Measurements from ENCODE around the gene CD84.
"Not testable (repeated sequence)": the region's sequence is repeated elsewhere in the genome, so short reads cannot be mapped to it uniquely, and the experiment has no call there.

The CD84 gene

DNA sequence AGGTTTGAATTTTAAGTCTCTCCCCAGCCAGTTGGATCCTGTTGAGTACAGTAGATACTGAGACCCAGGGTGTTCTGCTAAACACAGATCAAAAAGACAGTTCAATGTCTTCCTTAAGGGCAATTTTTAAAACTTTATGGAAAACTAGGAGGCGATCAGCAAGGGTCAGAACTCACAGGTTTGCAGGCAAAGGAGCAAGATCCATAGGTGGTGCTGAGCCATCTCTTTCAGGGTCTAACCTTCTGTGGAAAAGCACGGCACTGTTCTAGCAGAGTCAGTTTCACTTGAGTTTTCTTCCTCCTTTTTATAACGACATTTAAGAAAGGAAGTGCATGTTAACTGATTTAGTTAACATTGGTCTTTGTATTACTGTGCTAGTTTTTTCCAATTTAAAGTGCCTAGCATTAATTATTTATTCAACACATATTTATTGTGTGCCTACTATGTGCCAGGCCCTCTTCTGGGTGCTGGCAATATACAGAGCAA, at the start of gene CD84:
TSS of gene CD84 (minus strand) at position 281 of the 486 bp plus-strand sequence. CDS start at position 222, 59 bp downstream.
- FAIRE-seq (no peak), DNase-seq (ENCODE audit: low spot score) (no peak)

DNA sequence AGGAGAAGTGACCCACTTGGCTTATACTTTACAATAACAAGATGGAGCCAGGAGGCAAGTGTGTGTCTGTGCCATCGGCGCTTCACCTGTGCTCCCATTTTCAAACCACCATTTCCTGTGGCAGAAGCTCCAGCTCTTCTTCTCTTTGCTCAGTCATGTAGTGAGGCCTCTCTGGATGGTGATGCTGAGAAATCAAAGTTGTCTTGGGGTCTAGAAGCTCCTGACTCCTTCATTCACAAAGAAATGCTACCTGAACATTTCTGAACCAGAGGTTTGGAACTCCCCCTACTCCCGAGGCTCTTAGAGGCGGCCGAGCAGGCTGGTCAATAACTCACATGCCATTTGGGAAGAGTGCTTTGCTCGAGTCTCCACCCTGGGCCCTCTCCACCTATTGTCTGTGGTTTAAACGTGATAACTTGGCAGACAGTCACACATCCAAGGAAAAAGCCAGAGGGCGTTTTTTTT, 49.5 kb upstream of the CD84 start:
- FAIRE-seq (no peak), DNase-seq (ENCODE audit: low spot score) (no peak)

- not testable (repeated sequence) for FAIRE-seq; DNase-seq (ENCODE audit: low spot score)
Observed at GRCh38 chr1:160627677-160628289, 48.5 kb upstream of the CD84 start.

GRCh38 chr1:160626509-160627342, 47.4 kb upstream of the CD84 start:
- DNase-seq (ENCODE audit: low spot score) (no peak), FAIRE-seq (no peak)

DNA sequence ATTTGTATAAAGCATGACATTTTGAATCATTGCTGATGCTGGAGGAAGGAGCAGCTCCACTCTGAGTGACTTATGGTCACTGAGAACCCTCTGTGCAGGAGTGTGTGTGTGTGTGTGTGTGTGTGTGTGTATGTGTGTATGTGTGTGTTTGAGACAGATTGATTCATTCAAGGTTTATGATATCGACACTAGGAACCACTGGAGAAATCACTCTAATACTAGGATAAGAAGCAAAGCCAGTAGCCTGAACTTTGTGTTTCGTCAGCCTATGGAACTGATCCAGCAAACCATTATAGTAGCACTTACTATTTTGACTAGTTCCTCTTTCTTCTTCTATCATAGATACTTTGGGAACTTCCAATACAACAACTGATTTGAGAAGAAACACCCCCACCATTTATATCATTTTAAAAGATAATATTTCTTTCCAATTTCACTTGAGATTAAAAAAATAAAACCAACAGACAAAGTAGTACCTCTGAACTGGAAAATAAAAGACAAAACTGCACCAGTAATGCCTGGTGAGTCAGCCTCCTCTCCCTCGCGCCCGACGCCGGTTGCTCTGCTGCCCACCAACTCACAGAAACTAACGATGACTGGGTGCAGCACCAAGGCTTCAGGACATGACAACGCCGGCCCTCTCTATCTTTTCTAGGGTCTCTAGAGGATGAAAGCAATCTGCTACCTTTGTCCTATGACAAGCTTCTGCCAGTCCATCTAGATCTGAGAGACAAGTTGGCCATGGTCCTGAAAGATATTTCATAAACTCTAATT, 46.6 kb upstream of the CD84 start:
- peak; percentile 20 for DNase-seq (ENCODE audit: low spot score)

DNA sequence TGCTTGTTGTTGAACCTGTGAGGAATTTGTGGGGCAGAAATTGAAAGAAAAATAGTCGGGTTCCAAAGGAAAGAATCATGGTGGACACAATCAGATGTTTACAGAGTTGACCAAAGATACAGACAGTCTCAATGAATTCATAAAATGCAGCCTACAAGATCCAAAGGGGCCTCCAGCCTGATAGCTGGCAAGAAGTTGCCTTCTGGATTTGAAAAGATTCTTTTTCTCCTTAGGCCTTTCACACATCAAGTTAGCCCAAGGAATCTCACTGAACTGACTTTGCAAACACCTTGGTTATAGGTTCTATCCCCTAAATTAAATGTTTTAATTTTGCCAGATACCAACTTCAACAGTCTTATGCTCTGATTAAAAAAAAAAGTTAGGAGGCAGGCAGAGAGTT, 46.0 kb upstream of the CD84 start:
- DNase-seq (ENCODE audit: low spot score) (no peak), FAIRE-seq (no peak)

More for the DNA sequence above, 46.6 kb upstream of the CD84 start:
- FAIRE-seq: no peak

- FAIRE-seq: no peak
Observed at GRCh38 chr1:160624464-160624863, 45.2 kb upstream of the CD84 start.

GRCh38 chr1:160623862-160624261, 44.6 kb upstream of the CD84 start:
- FAIRE-seq (no peak), DNase-seq (ENCODE audit: low spot score) (no peak)

More at GRCh38 chr1:160624464-160624863, 45.2 kb upstream of the CD84 start:
- DNase-seq (ENCODE audit: low spot score): no peak

DNA sequence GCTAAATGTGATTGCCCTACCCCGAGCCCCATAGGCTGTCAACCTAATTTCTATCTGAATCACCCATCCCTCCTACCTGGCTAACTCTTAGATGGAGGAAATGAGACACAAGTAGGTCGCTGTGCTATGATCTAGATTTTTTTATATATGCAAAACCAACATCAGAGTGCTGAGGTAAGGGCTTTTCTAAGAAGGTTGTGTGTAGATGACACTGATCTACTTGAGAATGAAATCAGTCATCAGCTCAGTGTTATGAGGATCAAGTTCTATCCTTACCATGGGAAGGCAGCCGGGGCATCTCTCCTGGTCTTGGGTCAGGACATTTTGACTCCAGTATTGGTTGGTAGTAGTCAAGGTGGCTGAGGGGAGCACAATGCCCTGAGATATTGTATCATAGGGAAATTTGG, 43.9 kb upstream of the CD84 start:
- no peak for DNase-seq (ENCODE audit: low spot score)
- no peak for FAIRE-seq

GRCh38 chr1:160622501-160623226, 43.4 kb upstream of the CD84 start:
- DNase-seq (ENCODE audit: low spot score): no peak
- FAIRE-seq: peak; percentile 37

DNA sequence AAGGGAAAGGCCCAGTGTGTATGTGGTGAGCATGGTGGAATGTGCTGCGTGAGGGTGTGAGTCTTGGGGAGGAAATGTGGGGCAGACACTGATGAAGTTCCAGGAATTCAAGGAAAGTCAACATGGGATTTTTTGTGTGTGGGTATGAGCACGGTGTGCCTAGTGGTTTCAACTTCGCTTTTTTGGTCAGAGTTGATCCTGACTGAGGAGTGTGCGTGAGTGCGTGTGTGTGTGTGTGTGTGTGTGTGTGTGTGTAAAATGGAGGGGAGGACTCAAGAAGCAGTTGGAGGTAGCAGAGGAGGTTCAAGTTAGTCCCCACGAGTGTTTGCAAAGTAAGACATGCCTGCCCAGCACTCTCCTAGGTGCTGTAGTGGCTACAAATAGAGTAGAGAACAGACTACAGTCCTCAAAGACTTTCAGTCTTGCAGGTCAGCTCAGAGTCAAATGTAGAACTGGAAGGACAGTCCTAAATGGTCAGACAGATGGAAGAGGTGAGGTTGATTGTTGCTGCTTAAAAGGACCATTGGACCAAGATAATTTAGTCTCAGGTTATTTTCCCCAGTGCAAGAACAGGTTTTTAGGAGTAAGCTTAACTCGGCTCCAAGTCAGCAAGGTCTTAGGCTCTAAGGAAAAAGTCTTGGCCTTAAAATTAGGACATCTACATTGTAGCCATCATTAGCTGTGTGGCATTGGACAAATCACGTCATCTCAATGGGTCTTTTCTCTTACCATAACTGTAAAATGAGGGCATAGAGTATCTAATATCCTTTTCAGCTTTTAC, 42.5 kb upstream of the CD84 start:
- no peak for FAIRE-seq
- DNase-seq (ENCODE audit: low spot score): no peak

DNA sequence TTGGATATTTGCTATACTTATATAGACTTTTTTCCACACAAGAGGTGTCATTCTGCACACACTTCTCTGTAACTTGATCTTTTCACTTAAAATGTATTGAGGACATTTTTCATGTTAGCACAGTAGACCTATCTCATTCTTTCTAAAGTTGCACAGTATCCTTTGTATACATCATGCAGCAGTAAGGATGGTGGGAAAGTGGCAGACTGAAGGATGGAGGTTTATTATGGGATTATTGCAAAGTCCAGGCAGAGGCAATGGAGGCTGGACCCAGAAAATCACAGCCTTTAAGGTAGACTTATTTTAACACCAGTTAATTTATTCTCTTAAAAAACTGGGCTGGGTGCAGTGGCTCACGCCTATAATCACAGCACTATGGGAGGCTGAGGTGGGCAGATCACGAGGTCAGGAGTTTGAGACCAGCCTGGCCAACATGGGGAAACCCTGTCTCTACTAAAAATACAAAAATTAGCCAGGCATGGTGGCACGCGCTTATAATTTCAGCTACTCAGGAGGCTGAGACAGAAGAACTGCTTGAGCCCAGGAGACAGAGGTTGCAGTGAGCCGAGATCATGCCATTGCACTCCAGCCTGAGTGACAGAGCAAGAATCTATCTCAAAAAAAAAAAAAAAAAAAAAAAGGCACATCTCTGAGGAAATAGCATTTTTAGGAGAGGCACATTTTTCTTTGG, 41.8 kb upstream of the CD84 start:
- no peak for DNase-seq (ENCODE audit: low spot score)
- no peak for FAIRE-seq

GRCh38 chr1:160619742-160620277, 40.5 kb upstream of the CD84 start:
- DNase-seq (ENCODE audit: low spot score) (no peak), FAIRE-seq (no peak)

GRCh38 chr1:160618763-160619274, 39.5 kb upstream of the CD84 start:
- DNase-seq (ENCODE audit: low spot score) (peak; percentile 27), FAIRE-seq (no peak)

DNA sequence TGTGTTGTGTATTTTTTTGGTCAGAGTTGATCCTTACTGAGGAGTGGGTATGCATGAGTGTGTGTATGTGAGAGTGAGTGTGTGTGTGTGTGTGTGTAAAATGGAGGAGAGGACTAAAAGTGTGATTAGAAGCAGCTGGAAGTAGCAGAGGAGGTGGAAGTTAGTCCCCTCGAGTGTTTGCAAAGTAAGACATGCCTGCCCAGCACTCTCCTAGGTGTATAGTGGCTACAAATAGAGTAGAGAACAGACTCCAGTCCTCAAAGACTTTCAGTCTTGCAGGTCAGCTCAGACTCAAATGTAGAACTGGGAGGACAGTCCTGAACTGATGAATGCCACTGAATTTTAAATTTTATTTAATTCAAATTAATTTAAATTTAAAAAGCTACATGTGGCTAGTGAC, 39.0 kb upstream of the CD84 start:
- FAIRE-seq (no peak), DNase-seq (ENCODE audit: low spot score) (no peak)

DNA sequence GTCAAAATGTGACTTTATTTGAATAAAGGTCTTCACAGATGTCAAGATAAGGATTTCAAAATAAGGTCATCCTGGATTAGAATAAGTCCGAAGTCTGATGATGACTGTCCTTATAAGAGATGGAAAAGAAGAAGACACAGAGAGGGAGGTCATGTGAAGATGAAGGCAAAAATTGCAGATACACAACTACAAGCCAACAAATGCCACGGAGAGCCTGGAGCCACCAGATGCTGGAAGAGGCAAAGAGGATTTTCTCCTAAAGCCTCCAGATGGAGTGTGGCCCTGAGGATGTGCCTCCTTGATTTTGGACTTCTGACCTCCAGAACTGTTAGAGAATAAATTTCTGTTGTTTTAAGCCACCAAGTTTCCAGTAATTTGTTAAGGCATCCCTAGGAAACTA, 36.4 kb upstream of the CD84 start:
- DNase-seq (ENCODE audit: low spot score): no peak
- no peak for FAIRE-seq

- FAIRE-seq (no peak), DNase-seq (ENCODE audit: low spot score) (no peak)
Observed at GRCh38 chr1:160614410-160614809, 35.1 kb upstream of the CD84 start.

GRCh38 chr1:160612613-160613218, 33.4 kb upstream of the CD84 start:
- DNase-seq (ENCODE audit: low spot score) (no peak), FAIRE-seq (no peak)

Data from urothelium cell line (cell line).